ENCODE data around the gene NDUFC1. TPM values are rescaled to one million over a fixed set of nuclear protein-coding genes. Genes with fewer than 3 reads are reported as not detected.

The NDUFC1 gene
- total and polyA plus RNA-seq, 2 donors (not counting 1 experiment from before 2014, with no cell fraction given) = 16.9 to 19.1 TPM

- WGBS (ENCODE audit: insufficient coverage) = no CpG with 5 or more reads among the region's 1 CpG
- ATAC-seq (ENCODE audit: low read depth) (no peak), DNase-seq (no peak)
- Histone ChIP-seq H3K27ac (ENCODE audit: low read length in 2 of 2) (no peak overlapping the region), H3K4me2 (replicated peaks; ENCODE audit: low read depth, low read length, poor library complexity, severe bottlenecking) (no peak overlapping the region), H3K4me3 (ENCODE audit: control extremely low read depth in 1 of 5, extremely low read depth in 1 of 5, insufficient read depth in 1 of 5, low read depth in 2 of 5, low read length in 4 of 5) (no peak overlapping the region), H3K36me3 (replicated peaks in 1 of 2; ENCODE audit: control extremely low read depth in 1 of 2, control insufficient read depth in 1 of 2, extremely low read depth in 1 of 2, insufficient read depth in 2 of 2, low read length in 1 of 2) (peaks cover 4 to 36% of the 10 kb centered on the region in 2 experiments), H3K9me3 (ENCODE audit: control extremely low read depth in 1 of 3, control insufficient read depth in 2 of 3, insufficient read depth in 1 of 3, low read length in 2 of 3) (peaks cover 0 to 11% (median 0%) of the 10 kb centered on the region in 3 donors), H3K9ac (ENCODE audit: low read length) (no peak overlapping the region), H2AFZ (ENCODE audit: insufficient read depth, low read depth, low read length, poor library complexity, severe bottlenecking) (no peak overlapping the region), H3K27me3 (replicated peaks in 1 of 4; ENCODE audit: control extremely low read depth in 1 of 4, control insufficient read depth in 3 of 4, insufficient read depth in 4 of 4, low read length in 3 of 4) (no peaks in the 10 kb centered on the region), H3K79me2 (ENCODE audit: control insufficient read depth, insufficient read depth, low read length) (peaks cover 96% of the 10 kb centered on the region), H3K4me1 (ENCODE audit: control insufficient read depth in 2 of 2, insufficient read depth in 2 of 2, low read length in 2 of 2) (peaks cover 9 to 11% of the 10 kb centered on the region in 2 donors), H4K20me1 (ENCODE audit: control insufficient read depth, insufficient read depth, low read length, poor library complexity, severe bottlenecking) (peaks cover 50% of the 10 kb centered on the region)
- peaks cover 27% of the 10 kb centered on the region for H3K4me1 Mint-ChIP-seq
- H3K27ac Mint-ChIP-seq = no peak overlapping the region
- H3K4me3 Mint-ChIP-seq = no peak overlapping the region
- POLR2A ChIA-PET = no interaction called here
- H3K9me3 Mint-ChIP-seq (ENCODE audit: insufficient read depth) = no peaks in the 10 kb centered on the region
- TF ChIP-seq CTCF (IDR thresholded peaks at IDR 0.05) (no peak), EZH2 (IDR thresholded peaks at IDR 0.05; ENCODE audit: borderline replicate concordance, insufficient read depth, low read depth, low read length, poor library complexity, severe bottlenecking) (no peak)
- CTCF ChIA-PET = interaction anchor here (0.7 to 1.2 kb wide), 6 partner anchors 11 to 301 kb away, joined by 3 to 6 read pairs (median 3); no protein-coding TSS in a partner anchor
- intact Hi-C loops (cut with micrococcal nuclease) = no loop called here
- no peaks in the 10 kb centered on the region for H3K27me3 Mint-ChIP-seq
Observed at GRCh38 chr4:139331185-139331584, 28.9 kb upstream of the NDUFC1 start.

- Histone ChIP-seq H3K4me2 (replicated peaks; ENCODE audit: low read depth, low read length, poor library complexity, severe bottlenecking) (no peak overlapping the region), H3K4me1 (ENCODE audit: control insufficient read depth in 2 of 2, insufficient read depth in 2 of 2, low read length in 2 of 2) (peaks cover 9 to 11% of the 10 kb centered on the region in 2 donors), H3K79me2 (ENCODE audit: control insufficient read depth, insufficient read depth, low read length) (peaks cover 97% of the 10 kb centered on the region), H3K27me3 (replicated peaks in 1 of 4; ENCODE audit: control extremely low read depth in 1 of 4, control insufficient read depth in 3 of 4, insufficient read depth in 4 of 4, low read length in 3 of 4) (no peaks in the 10 kb centered on the region), H3K9me3 (ENCODE audit: control extremely low read depth in 1 of 3, control insufficient read depth in 2 of 3, insufficient read depth in 1 of 3, low read length in 2 of 3) (peaks cover 0 to 11% (median 0%) of the 10 kb centered on the region in 3 donors), H3K27ac (ENCODE audit: low read length in 2 of 2) (no peak overlapping the region), H3K9ac (ENCODE audit: low read length) (no peak overlapping the region), H3K36me3 (replicated peaks in 1 of 2; ENCODE audit: control extremely low read depth in 1 of 2, control insufficient read depth in 1 of 2, extremely low read depth in 1 of 2, insufficient read depth in 2 of 2, low read length in 1 of 2) (peaks cover 4 to 30% of the 10 kb centered on the region in 2 experiments), H3K4me3 (ENCODE audit: control extremely low read depth in 1 of 5, extremely low read depth in 1 of 5, insufficient read depth in 1 of 5, low read depth in 2 of 5, low read length in 4 of 5) (no peak overlapping the region), H2AFZ (ENCODE audit: insufficient read depth, low read depth, low read length, poor library complexity, severe bottlenecking) (no peak overlapping the region), H4K20me1 (ENCODE audit: control insufficient read depth, insufficient read depth, low read length, poor library complexity, severe bottlenecking) (peaks cover 50% of the 10 kb centered on the region)
- 90% methylated on average over 3 of the region's 3 CpGs for WGBS (ENCODE audit: insufficient coverage)
- DNase-seq = no peak
- Mint-ChIP-seq H3K27me3 (no peaks in the 10 kb centered on the region), H3K9me3 (ENCODE audit: insufficient read depth) (no peaks in the 10 kb centered on the region), H3K4me1 (peaks cover 31% of the 10 kb centered on the region), H3K27ac (peak overlapping the region; percentile 57), H3K4me3 (no peak overlapping the region)
- POLR2A ChIA-PET = no interaction called here
- TF ChIP-seq CTCF (IDR thresholded peaks at IDR 0.05) = no peak
- TF ChIP-seq EZH2 (IDR thresholded peaks at IDR 0.05; ENCODE audit: borderline replicate concordance, insufficient read depth, low read depth, low read length, poor library complexity, severe bottlenecking) = no peak
- intact Hi-C loops (cut with micrococcal nuclease) = no loop called here
- CTCF ChIA-PET = interaction anchor here (0.7 to 1.2 kb wide), 2 partner anchors 13 to 34 kb away, joined by 4 to 9 read pairs; no protein-coding TSS in a partner anchor
- ATAC-seq (ENCODE audit: low read depth) = no peak
Observed at GRCh38 chr4:139330283-139330682, 28.0 kb upstream of the NDUFC1 start.
